ENCODE results near the gene SYNDIG1. TPM values are rescaled to one million over a fixed set of nuclear protein-coding genes. Genes with fewer than 3 reads are reported as not detected.

Gene SYNDIG1
- total RNA-seq, 2 donors from 2014 or later, result 0.78 TPM; not detected in 1

DNA sequence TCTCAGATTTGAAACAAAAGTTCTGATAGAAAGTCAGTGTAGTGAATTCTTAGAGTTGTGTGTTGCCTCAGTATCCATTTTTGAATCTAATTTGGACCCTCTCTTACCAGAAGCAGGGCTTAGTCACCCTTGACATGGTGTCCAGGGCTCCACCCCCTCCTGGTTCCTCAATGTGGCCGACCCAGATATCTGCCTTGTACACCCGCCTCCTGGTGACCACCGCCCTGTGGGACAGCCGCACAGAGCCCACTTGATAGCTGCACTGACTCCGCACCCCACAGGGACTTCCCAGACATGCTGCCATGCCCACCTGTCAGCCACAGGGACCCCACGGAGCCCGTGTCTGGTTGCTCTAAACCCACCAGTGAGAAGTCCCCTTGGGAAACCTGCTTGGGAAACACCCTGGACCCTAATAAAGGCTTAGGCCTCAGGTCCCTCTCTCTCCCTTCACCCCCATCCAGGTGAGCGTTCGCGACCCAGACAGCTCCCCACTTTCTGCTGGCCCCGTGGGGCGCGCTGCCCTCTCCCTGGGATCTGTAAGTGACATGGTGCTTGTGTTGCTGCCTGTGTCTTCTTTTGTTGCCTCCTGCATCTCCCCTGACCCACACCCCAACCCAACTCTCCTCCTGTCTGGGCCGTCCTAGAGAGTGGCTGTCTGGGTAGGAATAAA is 47.2 kb upstream of the SYNDIG1 start:
- TF ChIP-seq, protein P1, sequence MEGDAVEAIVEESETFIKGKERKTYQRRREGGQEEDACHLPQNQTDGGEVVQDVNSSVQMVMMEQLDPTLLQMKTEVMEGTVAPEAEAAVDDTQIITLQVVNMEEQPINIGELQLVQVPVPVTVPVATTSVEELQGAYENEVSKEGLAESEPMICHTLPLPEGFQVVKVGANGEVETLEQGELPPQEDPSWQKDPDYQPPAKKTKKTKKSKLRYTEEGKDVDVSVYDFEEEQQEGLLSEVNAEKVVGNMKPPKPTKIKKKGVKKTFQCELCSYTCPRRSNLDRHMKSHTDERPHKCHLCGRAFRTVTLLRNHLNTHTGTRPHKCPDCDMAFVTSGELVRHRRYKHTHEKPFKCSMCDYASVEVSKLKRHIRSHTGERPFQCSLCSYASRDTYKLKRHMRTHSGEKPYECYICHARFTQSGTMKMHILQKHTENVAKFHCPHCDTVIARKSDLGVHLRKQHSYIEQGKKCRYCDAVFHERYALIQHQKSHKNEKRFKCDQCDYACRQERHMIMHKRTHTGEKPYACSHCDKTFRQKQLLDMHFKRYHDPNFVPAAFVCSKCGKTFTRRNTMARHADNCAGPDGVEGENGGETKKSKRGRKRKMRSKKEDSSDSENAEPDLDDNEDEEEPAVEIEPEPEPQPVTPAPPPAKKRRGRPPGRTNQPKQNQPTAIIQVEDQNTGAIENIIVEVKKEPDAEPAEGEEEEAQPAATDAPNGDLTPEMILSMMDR (IDR thresholded peaks at IDR 0.05), result no peak
- TF ChIP-seq POLR2A (IDR thresholded peaks at IDR 0.05), result no peak
- Histone ChIP-seq H3K27me3 (no peaks in the 10 kb centered on the region), H3K36me3 (replicated peaks in 1 of 2; ENCODE audit: insufficient read depth in 1 of 2, low read depth in 2 of 2) (no peaks in the 10 kb centered on the region), H3K4me1 (no peaks in the 10 kb centered on the region), H3K27ac (no peak overlapping the region), H3K4me3 (no peak overlapping the region), H3K9me3 (no peaks in the 10 kb centered on the region)
- WGBS, 2 donors, result 78 to 80% methylated on average over 12 to 14 of the region's 14 CpGs
- ATAC-seq (no peak), DNase-seq (no peak)
- intact Hi-C loops (cut with DNase I), result no loop called here

DNA sequence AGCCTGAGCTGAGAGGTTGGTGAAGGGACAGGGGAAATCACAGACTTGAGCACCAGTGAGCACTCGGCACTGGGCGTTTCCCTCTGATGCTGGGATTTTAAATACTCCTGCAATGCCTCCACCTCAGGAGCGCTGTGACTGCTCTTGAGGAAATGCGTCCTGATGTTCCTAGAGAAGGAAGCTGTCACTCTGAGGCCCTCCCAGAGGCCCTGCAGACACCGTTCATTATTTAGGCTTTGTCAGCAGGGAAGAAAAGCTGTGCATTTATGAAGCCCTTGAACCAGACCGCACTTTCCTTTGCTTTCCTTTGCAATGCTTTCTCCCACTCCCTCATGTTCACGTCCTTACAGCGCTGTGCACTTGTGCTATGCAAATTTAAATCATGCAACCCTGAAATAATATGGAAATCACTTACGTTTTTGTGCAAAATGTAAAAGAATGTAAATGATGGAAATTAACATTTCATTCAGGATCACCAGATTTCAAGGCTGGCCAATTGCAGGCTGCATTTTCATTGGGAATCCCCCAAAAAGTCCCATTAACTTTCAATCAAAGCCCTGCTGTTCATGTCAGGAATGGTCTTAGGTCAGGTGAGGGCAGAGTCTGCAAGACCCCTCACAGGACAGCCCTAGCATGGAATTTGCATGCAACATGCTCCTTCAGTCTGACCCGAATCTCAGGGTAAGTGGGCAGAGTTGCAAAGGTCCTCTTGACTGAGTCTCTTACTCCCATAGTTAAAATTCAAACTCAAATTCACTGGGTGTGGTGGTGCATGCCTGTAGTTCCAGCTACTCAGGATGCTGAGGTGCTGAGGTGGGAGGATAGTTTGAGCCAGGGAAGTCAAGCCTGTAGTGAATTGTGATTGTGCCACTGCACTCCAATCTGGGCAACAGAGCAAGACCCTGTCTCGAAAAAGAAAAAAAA is 45.8 kb upstream of the SYNDIG1 start:
- Histone ChIP-seq H3K4me1 (no peaks in the 10 kb centered on the region), H3K4me3 (no peak overlapping the region), H3K27ac (no peak overlapping the region), H3K36me3 (replicated peaks in 1 of 2; ENCODE audit: insufficient read depth in 1 of 2, low read depth in 2 of 2) (no peaks in the 10 kb centered on the region), H3K27me3 (no peaks in the 10 kb centered on the region), H3K9me3 (no peaks in the 10 kb centered on the region)
- DNase-seq, result no peak
- TF ChIP-seq, protein P1 (IDR thresholded peaks at IDR 0.05), result no peak
- 46 to 49% methylated on average over 11 of the region's 11 CpGs for WGBS, 2 donors
- intact Hi-C loops (cut with DNase I), result no loop called here
- no peak for ATAC-seq

DNA sequence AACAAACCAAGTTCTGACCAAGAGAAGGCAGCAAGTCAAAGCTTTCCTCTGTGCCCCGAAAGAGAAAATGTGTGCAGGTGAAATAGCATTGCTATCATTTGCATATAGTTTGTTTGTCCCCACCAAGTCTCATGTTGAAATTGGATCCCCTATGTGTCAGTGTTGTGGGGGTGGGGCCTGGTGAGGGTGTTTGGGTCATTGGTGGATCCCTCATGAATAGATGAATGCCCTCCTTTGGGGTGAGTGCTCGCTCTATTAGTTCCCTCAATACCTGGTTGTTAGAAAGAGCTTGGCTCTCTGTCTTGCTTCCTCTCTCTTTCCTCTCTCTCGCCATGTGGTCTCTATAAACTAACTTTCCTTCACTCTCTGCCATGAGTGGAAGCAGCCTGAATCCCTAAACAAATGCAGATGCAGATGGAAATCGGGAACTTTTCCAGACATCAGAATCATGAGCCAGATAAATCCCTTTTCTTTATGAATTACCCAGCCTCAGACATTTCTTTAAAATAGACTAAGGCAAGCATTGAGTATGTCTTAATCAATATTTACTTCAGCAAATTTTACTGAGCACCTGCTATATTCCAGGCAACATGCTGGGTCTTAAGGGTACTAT is 43.8 kb upstream of the SYNDIG1 start:
- 66 to 73% methylated on average over 4 of the region's 4 CpGs for WGBS, 2 donors
- Histone ChIP-seq H3K4me1 (no peaks in the 10 kb centered on the region), H3K4me3 (no peak overlapping the region), H3K27ac (no peak overlapping the region), H3K27me3 (no peaks in the 10 kb centered on the region), H3K36me3 (replicated peaks in 1 of 2; ENCODE audit: insufficient read depth in 1 of 2, low read depth in 2 of 2) (no peaks in the 10 kb centered on the region), H3K9me3 (no peaks in the 10 kb centered on the region)
- ATAC-seq, result no peak
- TF ChIP-seq POLR2A (IDR thresholded peaks at IDR 0.05), result no peak
- no peak for DNase-seq
- intact Hi-C loops (cut with DNase I), result no loop called here

DNA sequence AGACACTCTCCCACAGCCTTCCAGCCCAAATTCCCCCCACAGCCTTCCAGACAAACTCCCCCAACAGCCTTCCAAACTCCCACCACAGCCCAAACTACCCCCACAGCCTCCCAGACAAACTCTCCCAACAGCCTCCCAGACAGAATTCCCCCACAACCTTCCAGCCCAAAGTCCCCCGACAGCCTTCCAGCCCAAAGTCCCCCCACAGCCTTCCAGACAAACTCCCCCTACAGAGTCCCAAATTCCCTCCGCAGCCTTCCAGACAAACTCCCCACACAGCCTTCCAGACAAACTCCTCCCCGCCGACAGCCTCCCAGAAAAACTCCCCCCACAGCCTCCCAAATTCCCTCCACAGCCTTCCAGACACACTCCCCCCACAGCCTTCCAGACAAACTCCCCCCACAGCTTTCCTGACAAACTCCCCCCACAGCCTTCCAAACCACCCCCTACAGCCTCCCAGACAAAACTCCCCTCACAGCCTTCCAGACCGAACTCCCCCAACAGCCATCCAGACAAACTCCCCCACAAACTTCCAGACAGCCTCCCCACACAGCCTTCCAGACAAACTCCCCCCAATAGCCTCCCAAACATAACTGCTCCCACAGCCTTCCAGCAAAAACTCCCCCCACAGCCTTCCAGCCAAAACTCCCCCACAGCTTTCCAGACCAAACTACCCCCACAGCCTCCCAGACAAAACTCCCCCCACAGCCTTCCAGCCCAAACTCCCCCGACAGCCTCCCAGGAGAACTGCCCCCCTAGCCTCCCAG is 38.0 kb upstream of the SYNDIG1 start:
- no peaks in the 10 kb centered on the region for H3K27me3 ChIP-seq
- DNase-seq (no peak), ATAC-seq (no peak)
- no peaks in the 10 kb centered on the region for H3K9me3 ChIP-seq
- H3K36me3 ChIP-seq (replicated peaks in 1 of 2; ENCODE audit: insufficient read depth in 1 of 2, low read depth in 2 of 2), result no peaks in the 10 kb centered on the region
- no peaks in the 10 kb centered on the region for H3K4me1 ChIP-seq
- intact Hi-C loops (cut with DNase I), result no loop called here
- TF ChIP-seq, protein P1 (IDR thresholded peaks at IDR 0.05), result no peak
- TF ChIP-seq POLR2A (IDR thresholded peaks at IDR 0.05), result no peak
- no peak overlapping the region for H3K4me3 ChIP-seq
- H3K27ac ChIP-seq, result no peak overlapping the region
- WGBS, 2 donors, result 72 to 74% methylated on average over 6 of the region's 6 CpGs

Measured in body of pancreas (tissue), 4 donors.